GM18505 (cell line): ENCODE measurements around the gene SH3GLB1.
"Not testable (repeated sequence)": the region's sequence is repeated elsewhere in the genome, so short reads cannot be mapped to it uniquely, and the experiment has no call there.

Source experiments
- ATAC-seq: cut with Tn5 transposase; IDR thresholded peaks from one replicate; pipeline ENCODE4 v1.9.1; 2021; ENCODE audit not compliant: unreplicated experiment
- POLR2A ChIP-seq: IDR thresholded peaks from 4 replicates; pipeline ENCODE4 v1.6.1; 2011; ENCODE audit warnings: borderline replicate concordance; ENCODE audit not compliant: insufficient read depth, insufficient read length; ENCODE audit errors: extremely low read depth

Gene SH3GLB1

GRCh38 chr1:86704458-86704971, at the start of gene SH3GLB1:
Gene SH3GLB1 (plus strand): TSS chr1:86704576. CDS start chr1:86704900, 324 bp downstream.
- peak; percentile 71 for TF ChIP-seq POLR2A
- peak; percentile 89 for ATAC-seq

- not testable (repeated sequence) for ATAC-seq
Measured at GRCh38 chr1:86658381-86658780, 46.0 kb upstream of the SH3GLB1 start.

- TF ChIP-seq POLR2A = no peak
- no peak for ATAC-seq
Measured at GRCh38 chr1:86666368-86666767, 38.0 kb upstream of the SH3GLB1 start.

- TF ChIP-seq POLR2A = no peak
- ATAC-seq = no peak
Measured at GRCh38 chr1:86687595-86687994, 16.8 kb upstream of the SH3GLB1 start.

GRCh38 chr1:86692641-86693040, 11.7 kb upstream of the SH3GLB1 start:
- no peak for TF ChIP-seq POLR2A
- no peak for ATAC-seq

- no peak for ATAC-seq
- TF ChIP-seq POLR2A = no peak
Measured at GRCh38 chr1:86695400-86695799, 9.0 kb upstream of the SH3GLB1 start.

DNA sequence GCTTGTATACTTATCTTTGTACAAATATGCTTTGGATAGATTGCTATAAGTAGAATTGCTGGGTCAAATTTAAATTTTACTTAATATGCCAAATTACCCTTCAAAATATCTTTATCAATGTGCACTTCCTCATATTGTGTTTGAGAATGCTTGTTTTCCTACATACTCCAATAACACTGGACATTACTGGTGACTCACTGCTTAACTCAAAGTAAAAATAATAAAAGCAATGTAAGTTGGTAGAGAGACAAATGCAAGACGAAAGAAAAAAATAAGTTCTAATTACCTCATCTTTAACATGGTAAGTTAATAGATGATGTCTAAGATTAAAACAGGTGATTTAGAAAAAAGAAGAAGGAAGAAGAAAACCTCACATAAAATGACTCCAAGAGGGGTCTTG, 7.9 kb upstream of the SH3GLB1 start:
- TF ChIP-seq POLR2A = no peak
- no peak for ATAC-seq

GRCh38 chr1:86699186-86699585, 5.2 kb upstream of the SH3GLB1 start:
- TF ChIP-seq POLR2A = no peak
- ATAC-seq = peak; percentile 32

- ATAC-seq = no peak
- TF ChIP-seq POLR2A = no peak
Measured at GRCh38 chr1:86701731-86702130, 2.6 kb upstream of the SH3GLB1 start.

DNA sequence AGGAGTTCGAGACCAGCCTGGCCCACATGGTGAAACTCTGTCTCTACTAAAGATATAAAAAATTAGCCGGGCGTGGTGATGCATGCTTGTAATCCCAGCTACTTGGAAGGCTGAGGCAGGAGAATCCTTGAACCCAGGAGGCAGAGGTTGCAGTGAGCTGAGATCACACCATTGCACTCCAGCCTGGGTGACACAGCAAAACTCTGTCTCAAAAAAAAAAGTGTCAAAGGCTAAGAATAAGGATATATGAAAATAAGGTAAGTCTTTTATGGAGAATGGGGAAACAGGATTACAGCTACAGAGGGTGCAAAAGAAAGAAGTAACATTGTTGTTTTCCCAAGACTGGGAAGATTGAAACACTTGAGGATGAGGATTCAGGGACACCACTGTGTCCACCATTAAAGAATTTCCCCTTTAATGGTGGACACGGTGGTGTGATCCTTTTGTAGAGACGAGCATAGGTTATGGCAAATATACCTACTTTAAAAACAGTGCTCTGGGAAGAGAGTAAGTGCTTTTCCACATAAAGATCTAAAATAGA, 1.4 kb upstream of the SH3GLB1 start:
- ATAC-seq = not testable (repeated sequence)

DNA sequence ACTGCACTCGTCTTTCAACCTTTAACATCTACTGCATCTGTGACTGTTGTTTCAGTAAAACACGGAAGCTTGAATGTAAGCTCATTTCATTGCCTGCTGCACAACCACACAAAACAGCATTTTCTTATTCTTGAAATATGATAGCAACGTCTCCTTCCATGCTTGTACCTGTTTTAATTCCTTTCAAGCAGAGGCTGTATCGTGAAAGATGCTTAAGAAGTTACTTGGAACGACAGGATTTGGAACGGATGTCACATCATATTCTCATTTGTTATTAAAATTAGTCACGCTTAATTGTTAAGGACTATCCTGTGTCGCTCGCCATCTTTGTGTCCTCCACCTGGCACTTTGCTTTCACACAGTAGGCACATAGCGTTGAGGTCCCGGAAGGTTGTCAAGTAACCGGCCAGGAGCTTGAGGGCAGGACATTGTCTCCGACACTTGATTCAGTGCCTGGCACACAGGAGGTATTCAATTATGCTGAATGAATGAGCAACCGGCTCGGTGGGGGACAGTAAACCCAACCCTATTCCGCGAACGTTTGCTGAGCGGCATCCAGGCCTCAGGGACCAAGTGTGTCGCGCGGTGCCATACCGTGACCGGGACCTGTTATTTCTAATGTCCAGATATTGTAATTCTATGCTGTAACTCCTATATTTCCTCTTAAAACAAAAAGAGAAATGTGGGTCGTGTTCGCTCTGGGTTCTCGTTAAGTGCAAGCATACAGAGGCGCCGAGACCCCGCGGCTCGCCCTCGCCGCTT, 499 bp upstream of the SH3GLB1 start:
- peak; percentile 71 for TF ChIP-seq POLR2A

GRCh38 chr1:86704972-86705664, 742 bp downstream of the SH3GLB1 start:
- no peak for TF ChIP-seq POLR2A
- ATAC-seq = peak; percentile 27

More for the DNA sequence above, 499 bp upstream of the SH3GLB1 start:
- ATAC-seq = peak; percentile 36

- no peak for TF ChIP-seq POLR2A
- no peak for ATAC-seq
Measured at GRCh38 chr1:86705665-86705985, 1.2 kb downstream of the SH3GLB1 start.

- no peak for TF ChIP-seq POLR2A
- ATAC-seq = no peak
Measured at GRCh38 chr1:86706018-86706635, 1.8 kb downstream of the SH3GLB1 start.

DNA sequence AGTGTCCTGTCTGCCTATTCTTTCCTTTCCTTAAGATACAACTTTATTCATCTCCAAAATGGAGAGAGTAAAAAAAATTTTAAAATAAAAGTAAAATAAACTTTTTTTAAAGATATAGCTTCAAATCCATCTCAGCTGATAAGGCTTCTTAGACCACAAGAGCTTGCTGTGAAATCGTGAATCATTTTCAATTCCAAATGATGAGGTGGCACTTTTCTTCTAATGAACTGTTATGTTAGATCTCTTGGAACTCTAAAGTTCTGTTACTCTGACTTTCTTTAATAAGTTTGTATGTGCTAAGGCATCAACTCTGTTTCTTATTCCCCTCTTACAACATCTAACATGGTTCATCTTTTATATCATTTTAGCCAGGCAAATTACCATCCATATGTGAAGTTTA, 4.5 kb downstream of the SH3GLB1 start:
- ATAC-seq = no peak
- TF ChIP-seq POLR2A = no peak
